Tibial nerve (tissue), 4 donors: ENCODE results near the gene SH2D3C.

Experiments
- EP300 ChIP-seq, 2 donors: sonication (generic); formaldehyde crosslinking; IDR thresholded peaks; one replicate each; pipeline ENCODE4 v1.6.1; 2017; ENCODE audit warnings: antibody characterized with exemption in 2 of 2, mild to moderate bottlenecking in 1 of 2
- POLR2A ChIP-seq, 2 donors: fragments of 450-650 bp; IDR thresholded peaks; one replicate each; pipeline ENCODE4 v1.6.1; 2017; ENCODE audit warnings: antibody characterized with exemption in 2 of 2, mild to moderate bottlenecking in 2 of 2, moderate library complexity in 2 of 2
- TF ChIP-seq, protein P1 (sequence below), 5 experiments: fragments of 200-600 bp in 3 of 5; fragments of 450-650 bp in 2 of 5; sonication (generic) in 3 of 5; IDR thresholded peaks; one replicate each; pipeline ENCODE4 v1.5.1; 2016 to 2019; ENCODE audit warnings: antibody characterized with exemption in 5 of 5, mild to moderate bottlenecking in 3 of 5, moderate library complexity in 2 of 5

DNA sequence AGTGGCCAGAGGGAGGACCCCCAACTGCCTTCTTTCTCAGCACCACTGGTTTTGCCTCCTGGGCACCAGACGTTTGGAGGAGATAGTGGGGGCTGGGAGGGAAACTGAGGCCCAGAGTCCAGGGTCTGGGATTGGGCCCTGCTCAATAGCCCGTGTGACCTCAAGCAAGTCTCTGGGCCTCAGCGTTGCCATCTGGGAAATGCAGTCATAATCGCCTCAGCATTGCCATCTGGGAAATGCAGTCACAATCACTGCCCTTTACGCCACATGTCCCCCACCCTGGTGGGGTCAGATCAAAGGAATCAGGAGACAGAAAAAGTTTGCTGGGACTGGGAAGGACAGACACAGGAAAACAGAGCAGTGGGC is 1.6 kb downstream of the SH2D3C start:
- TF ChIP-seq POLR2A (IDR thresholded peaks at IDR 0.05) (no peak), EP300 (IDR thresholded peaks at IDR 0.05) (no peak)
- TF ChIP-seq, protein P1, sequence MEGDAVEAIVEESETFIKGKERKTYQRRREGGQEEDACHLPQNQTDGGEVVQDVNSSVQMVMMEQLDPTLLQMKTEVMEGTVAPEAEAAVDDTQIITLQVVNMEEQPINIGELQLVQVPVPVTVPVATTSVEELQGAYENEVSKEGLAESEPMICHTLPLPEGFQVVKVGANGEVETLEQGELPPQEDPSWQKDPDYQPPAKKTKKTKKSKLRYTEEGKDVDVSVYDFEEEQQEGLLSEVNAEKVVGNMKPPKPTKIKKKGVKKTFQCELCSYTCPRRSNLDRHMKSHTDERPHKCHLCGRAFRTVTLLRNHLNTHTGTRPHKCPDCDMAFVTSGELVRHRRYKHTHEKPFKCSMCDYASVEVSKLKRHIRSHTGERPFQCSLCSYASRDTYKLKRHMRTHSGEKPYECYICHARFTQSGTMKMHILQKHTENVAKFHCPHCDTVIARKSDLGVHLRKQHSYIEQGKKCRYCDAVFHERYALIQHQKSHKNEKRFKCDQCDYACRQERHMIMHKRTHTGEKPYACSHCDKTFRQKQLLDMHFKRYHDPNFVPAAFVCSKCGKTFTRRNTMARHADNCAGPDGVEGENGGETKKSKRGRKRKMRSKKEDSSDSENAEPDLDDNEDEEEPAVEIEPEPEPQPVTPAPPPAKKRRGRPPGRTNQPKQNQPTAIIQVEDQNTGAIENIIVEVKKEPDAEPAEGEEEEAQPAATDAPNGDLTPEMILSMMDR (IDR thresholded peaks at IDR 0.05): no peak
